Muscle layer of duodenum (tissue), 2 donors: ENCODE results near the gene TBCD.

Source experiments
- H3K27ac ChIP-seq: one replicate; pipeline ENCODE4 v1.7.0; 2013; ENCODE audit warnings: mild to moderate bottlenecking, low read length
- H3K27me3 ChIP-seq: one replicate; pipeline ENCODE4 v1.7.0; 2013; ENCODE audit warnings: low read depth, mild to moderate bottlenecking, control low read depth, low read length
- H3K36me3 ChIP-seq, 2 donors: one replicate each; pipeline ENCODE4 v1.7.0; 2013; ENCODE audit warnings: low read length in 2 of 2, control low read depth in 1 of 2, mild to moderate bottlenecking in 1 of 2; ENCODE audit not compliant: insufficient read depth in 2 of 2, control insufficient read depth in 1 of 2
- H3K4me1 ChIP-seq, 2 donors: one replicate each; pipeline ENCODE4 v1.7.0; 2013; ENCODE audit warnings: low read length in 2 of 2, mild to moderate bottlenecking in 2 of 2, control low read depth in 1 of 2, moderate library complexity in 1 of 2; ENCODE audit not compliant: insufficient read depth in 2 of 2, control insufficient read depth in 1 of 2
- H3K4me3 ChIP-seq, 2 donors: one replicate each; pipeline ENCODE4 v1.7.0; 2013; ENCODE audit warnings: low read length in 2 of 2, low read depth in 1 of 2, mild to moderate bottlenecking in 1 of 2
- H3K9me3 ChIP-seq, 2 donors: one replicate each; pipeline ENCODE4 v1.7.0; 2013; ENCODE audit warnings: low read length in 2 of 2, control low read depth in 1 of 2, mild to moderate bottlenecking in 1 of 2; ENCODE audit not compliant: control insufficient read depth in 1 of 2
- donor health status: healthy.

Gene TBCD

GRCh38 chr17:82911822-82912221 lies 160.0 kb downstream of the TBCD start:
- Histone ChIP-seq H3K4me3 (no peak overlapping the region), H3K36me3 (peaks cover 0 to 28% of the 10 kb centered on the region in 2 donors), H3K4me1 (no peaks in the 10 kb centered on the region), H3K27ac (no peak overlapping the region), H3K9me3 (no peaks in the 10 kb centered on the region), H3K27me3 (no peaks in the 10 kb centered on the region)

GRCh38 chr17:82912484-82913089 lies 160.7 kb downstream of the TBCD start:
- H3K4me3 ChIP-seq: no peak overlapping the region
- peaks cover 0 to 25% of the 10 kb centered on the region in 2 donors for H3K36me3 ChIP-seq
- no peaks in the 10 kb centered on the region for H3K9me3 ChIP-seq
- no peaks in the 10 kb centered on the region for H3K4me1 ChIP-seq
- no peak overlapping the region for H3K27ac ChIP-seq
- H3K27me3 ChIP-seq: no peaks in the 10 kb centered on the region

GRCh38 chr17:82913304-82914043 lies 161.6 kb downstream of the TBCD start:
- H3K9me3 ChIP-seq: no peaks in the 10 kb centered on the region
- no peak overlapping the region for H3K4me3 ChIP-seq
- no peaks in the 10 kb centered on the region for H3K4me1 ChIP-seq
- no peak overlapping the region for H3K27ac ChIP-seq
- H3K36me3 ChIP-seq: peaks cover 0 to 22% of the 10 kb centered on the region in 2 donors
- H3K27me3 ChIP-seq: no peaks in the 10 kb centered on the region

GRCh38 chr17:82914375-82914774 lies 162.5 kb downstream of the TBCD start:
- H3K27ac ChIP-seq: no peak overlapping the region
- H3K9me3 ChIP-seq: no peaks in the 10 kb centered on the region
- no peaks in the 10 kb centered on the region for H3K4me1 ChIP-seq
- H3K27me3 ChIP-seq: no peaks in the 10 kb centered on the region
- no peak overlapping the region for H3K4me3 ChIP-seq
- peaks cover 0 to 22% of the 10 kb centered on the region in 2 donors for H3K36me3 ChIP-seq

GRCh38 chr17:82915010-82915756 lies 163.3 kb downstream of the TBCD start:
- Histone ChIP-seq H3K4me3 (no peak overlapping the region), H3K4me1 (no peaks in the 10 kb centered on the region), H3K27me3 (no peaks in the 10 kb centered on the region), H3K36me3 (peaks cover 0 to 27% of the 10 kb centered on the region in 2 donors), H3K9me3 (no peaks in the 10 kb centered on the region), H3K27ac (no peak overlapping the region)

GRCh38 chr17:82915757-82916027 lies 163.8 kb downstream of the TBCD start:
- H3K4me1 ChIP-seq: no peaks in the 10 kb centered on the region
- H3K4me3 ChIP-seq: no peak overlapping the region
- H3K9me3 ChIP-seq: no peaks in the 10 kb centered on the region
- H3K36me3 ChIP-seq: peaks cover 0 to 26% of the 10 kb centered on the region in 2 donors
- H3K27me3 ChIP-seq: no peaks in the 10 kb centered on the region
- no peak overlapping the region for H3K27ac ChIP-seq

GRCh38 chr17:82917699-82918345 lies 166.0 kb downstream of the TBCD start:
- Histone ChIP-seq H3K27ac (no peak overlapping the region), H3K4me3 (no peak overlapping the region), H3K27me3 (no peaks in the 10 kb centered on the region), H3K9me3 (no peaks in the 10 kb centered on the region), H3K4me1 (no peaks in the 10 kb centered on the region), H3K36me3 (peaks cover 5 to 15% of the 10 kb centered on the region in 2 donors)

GRCh38 chr17:82918508-82918907 lies 166.6 kb downstream of the TBCD start:
- H3K4me3 ChIP-seq: no peak overlapping the region
- H3K27ac ChIP-seq: no peak overlapping the region
- no peaks in the 10 kb centered on the region for H3K9me3 ChIP-seq
- H3K4me1 ChIP-seq: no peaks in the 10 kb centered on the region
- peaks cover 5 to 15% of the 10 kb centered on the region in 2 donors for H3K36me3 ChIP-seq
- no peaks in the 10 kb centered on the region for H3K27me3 ChIP-seq

GRCh38 chr17:82920150-82920549 lies 168.3 kb downstream of the TBCD start:
- H3K27ac ChIP-seq: no peak overlapping the region
- H3K36me3 ChIP-seq: peaks cover 5 to 20% of the 10 kb centered on the region in 2 donors
- no peaks in the 10 kb centered on the region for H3K4me1 ChIP-seq
- no peaks in the 10 kb centered on the region for H3K27me3 ChIP-seq
- H3K9me3 ChIP-seq: no peaks in the 10 kb centered on the region
- no peak overlapping the region for H3K4me3 ChIP-seq

GRCh38 chr17:82920715-82921114 lies 168.8 kb downstream of the TBCD start:
- H3K36me3 ChIP-seq: peaks cover 5 to 22% of the 10 kb centered on the region in 2 donors

GRCh38 chr17:82921426-82921825 lies 169.6 kb downstream of the TBCD start:
- no peaks in the 10 kb centered on the region for H3K4me1 ChIP-seq
- H3K4me3 ChIP-seq: no peak overlapping the region
- no peak overlapping the region for H3K27ac ChIP-seq
- H3K27me3 ChIP-seq: no peaks in the 10 kb centered on the region
- no peaks in the 10 kb centered on the region for H3K9me3 ChIP-seq
- peaks cover 8 to 28% of the 10 kb centered on the region in 2 donors for H3K36me3 ChIP-seq

More at GRCh38 chr17:82920715-82921114, 168.8 kb downstream of the TBCD start:
- Histone ChIP-seq H3K9me3 (no peaks in the 10 kb centered on the region), H3K27ac (no peak overlapping the region), H3K4me3 (no peak overlapping the region), H3K4me1 (no peaks in the 10 kb centered on the region), H3K27me3 (no peaks in the 10 kb centered on the region)
